ENCODE data around the gene ZDHHC14. TPM values are rescaled to one million over a fixed set of nuclear protein-coding genes. Genes with fewer than 3 reads are reported as not detected.

ZDHHC14 gene
- total and polyA plus RNA-seq, 2 experiments from 2014 or later, result 7.5 to 10.1 TPM

- no peaks in the 10 kb centered on the region for H3K9me3 ChIP-seq (ENCODE audit: low read depth)
- H3K4me1 ChIP-seq (ENCODE audit: low read depth), result no peaks in the 10 kb centered on the region
- no peak overlapping the region for H3K27ac ChIP-seq
- H3K4me3 ChIP-seq, result no peak overlapping the region
- no peaks in the 10 kb centered on the region for H3K27me3 ChIP-seq
- no peaks in the 10 kb centered on the region for H3K36me3 ChIP-seq
- TF ChIP-seq CTCF (IDR thresholded peaks at IDR 0.05; ENCODE audit: low read depth, low read length), result no peak
- DNase-seq (ENCODE audit: low read depth in 1 of 2, low spot score in 1 of 2), result peak in 1 of 2 donors; percentile 11
Measured at GRCh38 chr6:157649311-157650260, 268.6 kb downstream of the ZDHHC14 start.

GRCh38 chr6:157650261-157650640, 269.3 kb downstream of the ZDHHC14 start:
- no peak for TF ChIP-seq CTCF (IDR thresholded peaks at IDR 0.05; ENCODE audit: low read depth, low read length)
- H3K27ac ChIP-seq, result no peak overlapping the region
- peak in 1 of 2 donors; percentile 20 for DNase-seq (ENCODE audit: low read depth in 1 of 2, low spot score in 1 of 2)
- no peak overlapping the region for H3K4me3 ChIP-seq
- no peaks in the 10 kb centered on the region for H3K9me3 ChIP-seq (ENCODE audit: low read depth)
- H3K36me3 ChIP-seq, result no peaks in the 10 kb centered on the region
- H3K27me3 ChIP-seq, result no peaks in the 10 kb centered on the region
- H3K4me1 ChIP-seq (ENCODE audit: low read depth), result no peaks in the 10 kb centered on the region

- TF ChIP-seq CTCF (IDR thresholded peaks at IDR 0.05; ENCODE audit: low read depth, low read length), result no peak
- H3K36me3 ChIP-seq, result no peaks in the 10 kb centered on the region
Measured at GRCh38 chr6:157650801-157651200, 269.8 kb downstream of the ZDHHC14 start.

GRCh38 chr6:157651731-157652490, 270.9 kb downstream of the ZDHHC14 start:
- no peaks in the 10 kb centered on the region for H3K4me1 ChIP-seq (ENCODE audit: low read depth)
- DNase-seq (ENCODE audit: low read depth in 1 of 2, low spot score in 1 of 2), result no peak
- no peaks in the 10 kb centered on the region for H3K27me3 ChIP-seq
- TF ChIP-seq CTCF (IDR thresholded peaks at IDR 0.05; ENCODE audit: low read depth, low read length), result no peak
- no peak overlapping the region for H3K27ac ChIP-seq
- H3K9me3 ChIP-seq (ENCODE audit: low read depth), result no peaks in the 10 kb centered on the region
- H3K4me3 ChIP-seq, result no peak overlapping the region
- no peaks in the 10 kb centered on the region for H3K36me3 ChIP-seq

More at GRCh38 chr6:157650801-157651200, 269.8 kb downstream of the ZDHHC14 start:
- DNase-seq (ENCODE audit: low read depth in 1 of 2, low spot score in 1 of 2), result no peak
- H3K27me3 ChIP-seq, result no peaks in the 10 kb centered on the region
- H3K27ac ChIP-seq, result no peak overlapping the region
- H3K4me3 ChIP-seq, result no peak overlapping the region
- H3K4me1 ChIP-seq (ENCODE audit: low read depth), result no peaks in the 10 kb centered on the region
- no peaks in the 10 kb centered on the region for H3K9me3 ChIP-seq (ENCODE audit: low read depth)

- DNase-seq (ENCODE audit: low read depth in 1 of 2, low spot score in 1 of 2), result no peak
- Histone ChIP-seq H3K27me3 (no peaks in the 10 kb centered on the region), H3K36me3 (no peaks in the 10 kb centered on the region), H3K4me1 (ENCODE audit: low read depth) (no peaks in the 10 kb centered on the region), H3K9me3 (ENCODE audit: low read depth) (no peaks in the 10 kb centered on the region), H3K27ac (no peak overlapping the region), H3K4me3 (no peak overlapping the region)
- no peak for TF ChIP-seq CTCF (IDR thresholded peaks at IDR 0.05; ENCODE audit: low read depth, low read length)
Measured at GRCh38 chr6:157652601-157653363, 271.8 kb downstream of the ZDHHC14 start.
